Lower lobe of right lung (tissue), 2 donors: ENCODE results near the gene CDK12. TPM values are rescaled to one million over a fixed set of nuclear protein-coding genes. Genes with fewer than 3 reads are reported as not detected.

Experiments
- ATAC-seq, 2 donors: fragments of 200-7000 bp; cut with Tn5 transposase; one replicate each; pipeline ENCODE4 v1.9.1; 2020 to 2022; ENCODE audit warnings: mild to moderate bottlenecking in 2 of 2, moderate library complexity in 2 of 2
- DNase-seq: peaks from one replicate; pipeline ENCODE4 v3.0.0-alpha.2; 2020
- H3K27ac ChIP-seq: fragments of 200-600 bp; one replicate; pipeline ENCODE4 v1.8.0; 2022
- H3K27me3 ChIP-seq: fragments of 200-600 bp; one replicate; pipeline ENCODE4 v1.8.0; 2022; ENCODE audit warnings: low read depth
- H3K36me3 ChIP-seq: fragments of 200-600 bp; one replicate; pipeline ENCODE4 v1.8.0; 2022; ENCODE audit warnings: mild to moderate bottlenecking
- H3K4me1 ChIP-seq: fragments of 200-600 bp; one replicate; pipeline ENCODE4 v1.8.0; 2022
- H3K4me3 ChIP-seq: fragments of 200-600 bp; one replicate; pipeline ENCODE4 v1.8.0; 2022; ENCODE audit warnings: mild to moderate bottlenecking
- H3K9me3 ChIP-seq: fragments of 200-600 bp; one replicate; pipeline ENCODE4 v1.8.0; 2022
- CTCF ChIP-seq: fragments of 200-600 bp; IDR thresholded peaks from one replicate; pipeline ENCODE4 v1.8.0; 2022; ENCODE audit warnings: antibody characterized with exemption, mild to moderate bottlenecking
- intact Hi-C: fragments of 100-400 bp; cut with DNase I; formaldehyde crosslinking; loops from one replicate; pipeline ENCODE4 v1.11.0; 2022
- total RNA-seq: library from RNA; stranded (reverse); fragmentation: NEBNext Ultra II Directional; extraction: Animal tissue kit (Norgen Biotek cat#: 25700); gene quantifications from one replicate; pipeline ENCODE4 v1.2.1, GENCODE V29; 2021
- donor health status: DM: no; HTN: yes; CAD: no; lungs with severe emphysema.

Gene CDK12
- total RNA-seq, 1 donor from 2014 or later = 53.7 TPM

GRCh38 chr17:39548494-39549225 is 87.4 kb downstream of the CDK12 start:
- TF ChIP-seq CTCF = no peak
- Histone ChIP-seq H3K9me3 (no peaks in the 10 kb centered on the region), H3K27ac (no peak overlapping the region), H3K27me3 (no peaks in the 10 kb centered on the region), H3K36me3 (peaks cover 74% of the 10 kb centered on the region), H3K4me1 (peaks cover 5% of the 10 kb centered on the region), H3K4me3 (no peak overlapping the region)
- intact Hi-C loops = no loop called here
- ATAC-seq (no peak), DNase-seq (no peak)

GRCh38 chr17:39549747-39550573 is 88.7 kb downstream of the CDK12 start:
- DNase-seq (no peak), ATAC-seq (no peak)
- no peak overlapping the region for H3K27ac ChIP-seq
- intact Hi-C loops = no loop called here
- no peaks in the 10 kb centered on the region for H3K27me3 ChIP-seq
- H3K36me3 ChIP-seq = peaks cover 81% of the 10 kb centered on the region
- TF ChIP-seq CTCF = no peak
- H3K4me1 ChIP-seq = no peaks in the 10 kb centered on the region
- no peaks in the 10 kb centered on the region for H3K9me3 ChIP-seq
- no peak overlapping the region for H3K4me3 ChIP-seq

- Histone ChIP-seq H3K27ac (no peak overlapping the region), H3K4me3 (no peak overlapping the region), H3K4me1 (no peaks in the 10 kb centered on the region), H3K9me3 (no peaks in the 10 kb centered on the region), H3K27me3 (no peaks in the 10 kb centered on the region), H3K36me3 (peaks cover 87% of the 10 kb centered on the region)
- no peak for ATAC-seq
- intact Hi-C loops = no loop called here
- no peak for TF ChIP-seq CTCF
- DNase-seq = no peak
Observed at GRCh38 chr17:39551879-39552278, 90.6 kb downstream of the CDK12 start.

GRCh38 chr17:39553341-39553945 is 92.2 kb downstream of the CDK12 start:
- no peak overlapping the region for H3K4me3 ChIP-seq
- no peaks in the 10 kb centered on the region for H3K4me1 ChIP-seq
- H3K9me3 ChIP-seq = no peaks in the 10 kb centered on the region
- no peak for TF ChIP-seq CTCF
- intact Hi-C loops = no loop called here
- H3K27me3 ChIP-seq = no peaks in the 10 kb centered on the region
- no peak for ATAC-seq
- DNase-seq = no peak
- no peak overlapping the region for H3K27ac ChIP-seq
- H3K36me3 ChIP-seq = peaks cover 94% of the 10 kb centered on the region

- Histone ChIP-seq H3K4me1 (no peaks in the 10 kb centered on the region), H3K27ac (no peak overlapping the region), H3K36me3 (peaks cover 93% of the 10 kb centered on the region), H3K9me3 (no peaks in the 10 kb centered on the region), H3K27me3 (no peaks in the 10 kb centered on the region), H3K4me3 (no peak overlapping the region)
- TF ChIP-seq CTCF = no peak
- intact Hi-C loops = no loop called here
- no peak for DNase-seq
- ATAC-seq = no peak
Observed at GRCh38 chr17:39555368-39555767, 94.1 kb downstream of the CDK12 start.
